Iris pigment epithelial cell (primary cell): ENCODE measurements around the gene MIEF2.

Source experiments
- DNase-seq: peaks from one replicate; pipeline ENCODE4 v3.0.0-alpha.2; 2011; ENCODE audit warnings: low read depth

MIEF2 gene

DNA sequence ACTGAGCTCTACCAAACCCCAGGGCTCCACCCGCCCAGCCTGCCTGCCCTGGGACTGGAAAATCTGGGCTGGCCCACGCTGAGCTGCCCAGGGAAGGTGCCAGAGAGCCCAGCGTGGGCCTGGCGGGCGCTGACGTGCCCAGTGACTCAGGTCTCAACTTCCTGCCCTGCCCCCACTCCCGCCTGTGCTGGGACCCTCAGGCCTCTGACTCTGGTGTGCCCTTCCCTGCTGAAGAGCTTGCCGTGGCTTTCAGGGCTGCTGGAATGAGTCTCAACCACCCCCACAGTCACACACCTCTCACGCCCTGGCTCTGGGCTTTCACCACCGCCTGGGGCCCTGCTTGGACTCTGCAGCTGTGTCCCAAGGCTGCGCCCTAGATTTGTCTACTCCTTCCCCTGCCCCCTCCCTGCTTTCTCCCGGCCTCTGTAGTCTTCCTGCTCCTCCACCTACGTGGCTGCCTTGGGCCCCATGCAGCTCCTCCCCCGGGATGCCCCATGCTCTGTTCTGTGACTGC lies 24.7 kb upstream of the MIEF2 start:
- DNase-seq, result peak; percentile 47

DNA sequence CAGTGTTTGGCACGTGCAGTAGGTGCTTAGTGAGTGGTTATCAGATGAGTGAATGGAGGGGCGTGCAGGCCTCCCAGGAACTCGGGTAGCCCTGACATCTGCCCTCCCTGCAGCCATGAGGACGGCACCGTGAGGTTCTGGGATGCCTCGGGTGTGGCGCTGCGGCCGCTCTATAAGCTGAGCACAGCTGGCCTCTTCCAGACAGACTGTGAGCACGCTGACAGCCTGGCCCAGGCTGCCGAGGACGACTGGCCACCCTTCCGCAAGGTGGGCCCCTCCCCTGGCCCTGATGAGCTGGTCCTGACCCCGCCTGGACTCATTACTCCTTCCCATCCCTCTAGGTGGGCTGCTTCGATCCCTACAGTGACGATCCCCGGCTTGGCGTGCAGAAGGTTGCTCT lies 24.0 kb upstream of the MIEF2 start:
- DNase-seq, result no peak

DNA sequence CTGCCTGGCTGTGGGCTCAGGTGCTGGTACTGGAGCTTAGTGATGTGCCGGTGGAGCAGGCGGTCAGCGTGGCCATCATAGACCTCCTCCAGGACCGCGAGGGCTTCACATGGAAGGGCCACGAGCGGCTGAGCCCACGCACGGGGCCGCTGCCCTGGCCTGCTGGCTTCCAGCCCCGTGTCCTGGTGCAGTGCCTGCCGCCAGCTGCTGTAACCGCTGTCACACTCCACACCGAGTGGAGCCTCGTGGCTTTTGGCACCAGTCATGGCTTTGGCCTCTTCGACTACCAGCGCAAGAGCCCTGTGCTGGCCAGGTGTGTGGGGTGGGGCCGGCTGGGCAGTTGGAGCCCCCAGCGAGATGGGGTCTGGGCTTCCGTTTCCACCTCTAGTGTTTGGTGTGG lies 23.0 kb upstream of the MIEF2 start:
- no peak for DNase-seq

DNA sequence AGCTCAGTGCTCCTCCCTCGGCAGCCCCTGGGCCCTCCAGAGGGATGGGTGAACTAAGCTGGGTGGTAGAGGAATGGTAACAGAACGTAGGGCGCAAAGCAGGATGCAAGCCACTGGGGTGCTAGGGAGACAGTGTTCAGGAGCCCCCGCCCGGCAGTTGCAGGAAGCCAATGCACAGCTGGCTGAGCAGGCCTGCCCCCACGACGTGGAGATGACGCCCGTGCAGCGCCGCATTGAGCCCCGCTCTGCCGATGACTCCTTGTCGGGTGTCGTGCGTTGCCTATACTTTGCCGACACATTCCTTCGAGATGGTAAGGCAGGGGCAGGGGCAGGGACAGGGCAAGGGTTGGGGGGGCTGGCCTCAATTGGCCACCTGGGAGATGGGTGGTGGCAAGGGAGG lies 22.2 kb upstream of the MIEF2 start:
- DNase-seq, result no peak

DNA sequence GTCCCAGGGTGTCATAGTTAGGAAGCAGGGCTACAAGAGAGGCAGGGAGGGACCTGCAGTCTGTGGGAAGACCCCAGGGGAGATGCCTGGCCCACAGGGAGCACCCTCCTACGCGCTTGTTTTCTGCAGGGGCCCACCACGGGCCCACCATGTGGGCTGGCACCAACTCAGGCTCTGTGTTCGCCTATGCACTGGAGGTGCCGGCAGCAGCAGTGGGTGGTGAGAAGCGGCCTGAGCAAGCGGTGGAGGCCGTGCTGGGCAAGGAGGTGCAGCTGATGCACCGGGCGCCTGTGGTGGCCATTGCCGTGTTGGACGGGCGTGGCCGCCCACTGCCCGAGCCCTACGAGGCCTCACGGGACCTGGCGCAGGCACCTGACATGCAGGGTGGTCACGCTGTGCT lies 20.0 kb upstream of the MIEF2 start:
- DNase-seq, result no peak

DNA sequence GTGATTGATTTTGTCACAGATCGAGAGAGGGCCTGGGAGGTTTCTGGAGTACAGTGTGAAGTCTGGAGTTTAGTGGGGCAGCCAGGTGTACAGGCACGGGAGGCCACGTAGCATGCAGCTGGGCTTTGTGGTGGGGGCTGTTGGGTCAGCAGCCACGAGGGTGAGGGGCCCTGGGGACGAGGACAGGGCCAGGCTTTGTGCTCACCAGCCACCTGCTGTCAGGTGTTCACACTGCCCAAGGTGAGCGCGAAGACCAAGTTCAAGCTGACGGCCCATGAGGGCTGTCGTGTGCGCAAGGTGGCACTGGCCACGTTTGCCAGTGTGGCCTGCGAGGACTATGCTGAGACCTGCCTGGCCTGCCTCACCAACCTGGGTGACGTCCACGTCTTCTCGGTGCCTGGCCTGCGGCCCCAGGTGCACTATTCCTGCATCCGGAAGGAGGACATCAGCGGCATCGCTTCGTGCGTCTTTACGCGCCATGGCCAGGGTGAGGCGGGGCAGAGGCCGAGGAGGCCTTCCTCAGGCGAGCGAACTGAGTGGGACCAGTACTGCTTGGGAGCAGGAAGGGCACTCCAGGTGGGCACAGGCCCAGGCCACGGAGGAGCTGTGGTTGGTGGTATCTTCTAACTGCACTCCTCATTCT lies 19.1 kb upstream of the MIEF2 start:
- no peak for DNase-seq

DNA sequence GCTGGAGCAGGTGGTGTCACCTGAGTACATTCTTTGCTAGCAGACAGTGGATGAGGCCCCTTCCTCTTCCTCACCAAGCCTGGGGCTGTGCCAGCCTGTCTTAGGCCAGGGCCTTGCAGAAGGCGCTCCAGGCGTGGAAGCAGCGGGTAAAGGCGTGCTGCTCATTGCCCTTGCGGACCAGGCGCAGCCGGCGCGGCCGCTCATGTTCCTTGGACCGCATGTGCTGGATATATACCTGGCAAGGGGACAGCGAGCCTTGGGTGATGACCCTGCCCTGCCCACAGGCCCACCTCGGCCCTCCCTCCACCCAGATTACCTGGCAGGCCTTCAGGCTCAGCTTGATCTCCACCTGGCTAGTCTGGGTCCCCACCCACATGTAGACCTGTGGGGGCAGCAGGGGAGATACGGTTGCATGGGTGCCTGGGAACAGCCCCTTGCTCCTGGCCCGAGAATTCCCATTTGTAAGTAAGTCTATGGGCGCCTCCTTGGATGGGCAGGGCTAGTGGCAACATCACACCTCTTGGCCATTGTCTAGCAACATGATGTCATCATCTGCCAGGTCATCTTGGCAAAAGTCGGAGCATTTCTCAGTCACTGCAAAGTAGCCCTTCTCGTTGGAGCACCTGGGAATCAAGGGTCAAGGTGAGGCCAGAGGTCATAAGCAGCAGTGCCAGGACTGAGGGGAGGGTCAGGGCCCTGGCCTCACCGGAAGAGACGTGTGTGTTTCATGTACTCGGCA lies 15.3 kb upstream of the MIEF2 start:
- DNase-seq, result no peak

DNA sequence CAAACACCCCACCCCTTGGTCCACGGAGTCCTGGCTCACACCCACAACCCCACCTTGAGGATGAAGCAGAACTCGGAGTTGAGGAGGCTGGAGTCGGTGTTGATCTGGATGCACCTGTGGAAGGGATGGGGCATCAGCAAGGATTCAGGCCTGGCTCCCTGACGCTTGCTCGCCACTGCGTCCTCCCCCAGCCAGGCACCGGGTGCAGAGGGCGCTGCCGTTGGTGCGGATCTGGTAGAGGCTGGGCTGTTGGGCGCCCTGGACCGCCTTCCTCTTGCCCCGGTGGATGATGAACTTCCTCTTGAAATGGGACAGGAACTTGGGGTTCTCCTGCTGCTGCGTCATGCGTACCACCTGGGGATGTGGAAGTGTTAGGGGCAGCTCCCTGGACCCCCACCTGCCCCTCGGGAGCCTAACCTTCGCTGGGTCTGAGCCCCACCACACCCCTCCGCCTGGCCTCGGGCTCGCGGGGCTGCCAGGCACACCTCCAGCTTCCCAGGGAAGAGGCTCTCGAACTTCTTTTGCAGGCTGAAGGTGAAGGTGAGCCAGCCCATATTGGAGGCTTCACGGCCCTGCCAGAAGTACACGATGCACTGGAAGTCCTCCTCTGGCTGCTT lies 14.2 kb upstream of the MIEF2 start:
- DNase-seq, result no peak

DNA sequence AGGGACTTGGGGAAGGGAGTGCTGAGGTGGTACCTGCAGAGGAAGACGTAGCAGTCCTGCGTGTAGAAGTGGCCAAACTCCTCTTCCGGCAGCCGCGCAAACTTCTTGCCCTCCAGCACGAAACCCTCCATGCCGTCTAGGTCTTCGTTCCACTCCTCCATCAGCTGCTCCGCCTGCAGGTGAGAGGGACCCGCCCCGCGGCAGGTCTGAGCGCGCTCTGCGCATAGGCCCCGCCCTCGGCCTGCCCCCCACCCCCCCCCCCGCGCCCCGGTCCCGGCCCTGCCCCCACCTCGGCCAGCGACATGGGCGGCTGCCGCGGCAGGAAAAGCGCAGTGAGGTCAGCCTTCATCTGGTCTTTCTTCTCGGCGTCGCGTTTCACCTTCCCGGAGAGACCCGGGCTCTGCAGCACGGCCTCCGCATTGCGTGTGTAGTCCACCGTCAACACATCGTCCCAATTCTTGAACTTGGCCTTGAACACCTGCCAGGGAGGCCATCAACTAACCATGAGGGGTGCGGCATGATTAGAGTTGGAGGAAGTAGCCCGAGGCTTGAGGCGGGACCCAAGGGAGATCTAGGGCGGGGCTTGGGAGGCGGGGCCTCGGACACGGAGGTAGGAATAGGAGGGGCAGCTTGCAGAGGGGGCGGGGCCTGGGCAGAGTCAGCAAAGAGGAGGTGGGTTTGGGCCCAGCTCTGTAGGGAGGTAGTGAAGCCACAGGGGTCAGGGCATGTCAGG lies 13.4 kb upstream of the MIEF2 start:
- peak; percentile 77 for DNase-seq

DNA sequence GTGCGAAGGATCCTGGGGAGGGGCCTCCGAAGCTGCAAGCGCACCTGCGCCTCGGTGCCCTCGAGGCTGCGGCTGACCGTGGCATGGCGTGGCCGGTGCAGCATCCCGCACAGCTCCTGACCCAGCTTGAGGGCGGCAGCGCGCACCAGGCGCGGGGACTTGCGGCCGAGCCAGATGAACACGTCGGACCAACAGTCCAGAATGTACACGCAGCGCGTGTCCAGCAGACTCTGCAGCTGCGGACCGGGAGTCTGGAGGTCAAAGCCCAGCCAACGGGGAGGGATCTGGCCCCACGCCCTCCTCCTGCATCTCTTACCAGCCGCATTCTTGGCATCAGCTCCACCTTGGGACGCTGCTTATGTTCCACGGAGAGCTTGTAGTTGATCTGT lies 12.9 kb upstream of the MIEF2 start:
- DNase-seq, result no peak

DNA sequence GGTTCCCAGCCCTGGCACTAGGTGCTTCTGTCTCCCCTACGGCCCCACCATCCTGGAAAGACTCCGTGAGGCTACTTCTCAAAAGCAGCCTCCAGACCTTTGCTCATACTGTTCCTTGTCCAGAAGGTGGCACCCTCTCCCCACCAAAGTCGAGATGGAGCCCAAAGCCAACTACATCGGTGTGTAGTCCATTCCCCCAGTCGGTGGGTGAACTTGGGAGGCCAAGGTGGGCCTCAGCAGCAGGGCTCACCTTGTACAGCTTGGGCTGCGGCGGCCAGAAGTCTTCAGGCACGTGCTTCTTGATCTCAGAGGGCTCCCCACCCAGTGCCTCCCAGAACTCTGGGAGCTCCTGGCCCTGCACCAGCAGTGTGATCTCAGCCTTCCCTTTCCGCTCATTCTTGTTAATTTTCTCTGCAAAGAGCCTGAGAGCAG lies 12.1 kb upstream of the MIEF2 start:
- peak; percentile 71 for DNase-seq

DNA sequence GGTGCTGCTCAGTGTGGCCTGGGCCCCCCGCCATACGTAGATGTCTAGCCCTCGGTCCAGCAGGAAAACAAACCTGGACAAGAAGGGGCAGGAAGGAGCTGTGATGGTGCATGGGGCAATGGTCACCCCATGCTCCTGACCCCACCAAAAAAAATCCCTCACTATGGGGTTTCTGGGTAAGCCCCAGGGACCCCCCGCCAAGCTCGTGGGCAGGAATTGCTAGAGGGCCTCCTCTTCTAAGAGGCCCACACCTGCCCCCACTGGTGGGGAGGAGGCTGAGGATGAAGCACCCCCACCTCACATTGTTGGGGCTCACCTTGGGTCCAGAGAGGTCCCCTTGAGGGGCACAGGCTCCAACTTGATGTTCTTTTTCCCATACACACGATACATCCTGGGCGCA lies 11.7 kb upstream of the MIEF2 start:
- DNase-seq, result no peak

DNA sequence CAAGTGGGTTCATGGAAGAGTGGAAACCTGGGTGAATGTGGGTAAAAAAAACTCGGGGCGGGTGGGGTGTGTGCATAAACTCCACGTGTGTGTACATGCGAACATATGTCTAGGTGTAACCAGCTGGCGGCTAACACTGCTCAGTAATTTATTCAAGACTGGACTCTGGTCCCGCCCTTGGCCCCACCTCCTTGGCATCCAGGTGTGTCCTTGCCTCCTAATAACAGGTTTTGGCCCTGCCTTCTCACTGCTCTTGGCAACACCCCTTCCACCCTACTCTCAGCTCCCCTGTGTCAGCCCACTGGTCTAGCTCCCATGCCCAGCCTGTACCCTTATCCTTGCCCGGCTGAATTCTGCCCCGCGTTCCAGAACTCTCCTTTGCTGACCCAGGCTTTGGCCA lies 10.2 kb upstream of the MIEF2 start:
- no peak for DNase-seq

DNA sequence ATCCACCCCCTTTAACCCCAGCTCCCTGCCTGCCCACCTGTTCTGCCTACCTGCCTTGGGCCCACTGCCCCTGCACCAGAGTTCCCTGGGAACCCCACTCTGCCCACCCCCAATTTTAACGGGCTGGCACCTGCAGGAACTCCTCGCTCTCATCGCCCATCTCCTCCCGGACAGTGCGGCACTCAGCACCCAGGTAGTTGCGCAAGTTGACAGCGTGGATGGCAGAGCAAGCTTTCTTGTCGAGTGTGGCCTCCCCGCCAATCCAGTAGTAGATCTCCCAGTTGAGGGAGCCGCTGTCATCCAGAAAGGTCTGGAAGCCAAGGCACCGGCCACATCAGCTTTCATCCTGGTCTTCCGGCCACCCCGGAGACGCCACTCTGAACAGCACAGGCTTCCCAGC lies 9.8 kb upstream of the MIEF2 start:
- DNase-seq, result no peak

DNA sequence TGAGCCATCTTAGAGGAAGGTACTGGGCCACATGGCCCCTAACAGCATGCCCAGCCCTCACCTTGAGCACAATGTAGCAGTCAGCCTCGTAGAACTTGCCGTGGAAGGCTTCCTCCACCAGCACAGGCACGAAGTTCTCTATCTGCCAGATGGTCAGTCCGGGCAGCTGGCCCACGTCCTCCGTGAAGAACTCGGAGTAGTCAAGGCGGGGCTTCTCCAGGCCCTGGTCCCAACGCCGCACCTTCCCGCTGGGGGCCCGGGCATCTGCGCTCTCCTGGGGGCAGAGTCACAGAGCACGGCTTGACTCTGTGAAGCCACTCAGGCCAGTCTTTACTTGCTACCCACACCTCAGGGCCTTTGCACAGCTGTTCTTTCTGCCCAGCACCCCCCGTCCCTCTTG lies 9.3 kb upstream of the MIEF2 start:
- DNase-seq, result no peak

DNA sequence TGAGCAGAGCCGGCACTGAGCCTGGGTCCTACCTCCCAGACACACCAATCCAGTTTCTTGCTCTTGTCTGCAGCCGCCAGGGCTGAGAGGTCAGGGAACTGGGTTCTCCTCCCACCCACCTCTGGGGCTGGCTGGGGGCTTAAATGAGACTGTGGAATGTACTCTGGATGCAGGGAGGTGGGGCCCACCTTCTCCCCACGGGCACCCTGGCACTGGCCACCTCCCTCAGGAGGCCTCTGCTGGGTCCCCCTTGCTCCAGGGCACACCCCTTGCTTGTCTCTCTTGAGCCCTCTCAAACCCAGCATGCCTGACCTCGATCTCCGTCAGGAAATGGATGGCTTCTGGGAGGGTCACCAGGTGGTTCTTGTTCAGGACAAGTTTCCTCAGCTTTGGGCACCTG lies 8.3 kb upstream of the MIEF2 start:
- DNase-seq, result no peak

DNA sequence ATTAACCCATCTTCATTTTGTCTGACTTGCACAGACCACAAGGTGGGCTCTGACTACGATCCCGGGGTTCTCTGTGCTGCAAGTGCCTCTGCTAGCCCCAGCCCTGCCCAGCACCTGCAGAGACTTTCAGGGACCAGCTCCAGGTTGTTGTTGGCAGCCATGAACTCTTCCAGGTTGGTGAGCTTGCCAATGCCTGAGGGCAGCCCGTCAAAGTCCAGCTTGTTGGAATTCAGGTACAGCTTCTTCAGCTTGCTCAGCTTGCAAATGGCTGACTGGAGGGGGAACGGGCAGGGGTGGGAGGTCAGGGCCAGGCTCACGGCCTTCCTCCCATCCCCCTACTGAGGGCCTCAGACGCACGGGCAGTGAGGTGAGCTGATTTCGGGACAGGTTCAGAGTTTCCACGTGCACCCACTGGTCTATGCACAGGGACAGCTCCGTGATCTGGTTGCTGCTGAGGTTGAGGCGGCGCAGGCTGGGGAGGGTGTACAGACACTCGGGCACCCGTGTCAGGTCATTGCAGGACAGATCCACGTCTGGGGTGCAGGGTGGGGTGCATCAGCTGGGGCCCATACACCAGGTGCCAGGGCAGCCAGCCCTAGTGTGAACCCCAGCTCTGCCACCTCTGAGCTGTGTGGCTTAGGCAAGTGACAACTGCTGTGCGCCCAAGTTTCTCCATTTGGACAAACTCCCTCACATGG lies 7.1 kb upstream of the MIEF2 start:
- no peak for DNase-seq

DNA sequence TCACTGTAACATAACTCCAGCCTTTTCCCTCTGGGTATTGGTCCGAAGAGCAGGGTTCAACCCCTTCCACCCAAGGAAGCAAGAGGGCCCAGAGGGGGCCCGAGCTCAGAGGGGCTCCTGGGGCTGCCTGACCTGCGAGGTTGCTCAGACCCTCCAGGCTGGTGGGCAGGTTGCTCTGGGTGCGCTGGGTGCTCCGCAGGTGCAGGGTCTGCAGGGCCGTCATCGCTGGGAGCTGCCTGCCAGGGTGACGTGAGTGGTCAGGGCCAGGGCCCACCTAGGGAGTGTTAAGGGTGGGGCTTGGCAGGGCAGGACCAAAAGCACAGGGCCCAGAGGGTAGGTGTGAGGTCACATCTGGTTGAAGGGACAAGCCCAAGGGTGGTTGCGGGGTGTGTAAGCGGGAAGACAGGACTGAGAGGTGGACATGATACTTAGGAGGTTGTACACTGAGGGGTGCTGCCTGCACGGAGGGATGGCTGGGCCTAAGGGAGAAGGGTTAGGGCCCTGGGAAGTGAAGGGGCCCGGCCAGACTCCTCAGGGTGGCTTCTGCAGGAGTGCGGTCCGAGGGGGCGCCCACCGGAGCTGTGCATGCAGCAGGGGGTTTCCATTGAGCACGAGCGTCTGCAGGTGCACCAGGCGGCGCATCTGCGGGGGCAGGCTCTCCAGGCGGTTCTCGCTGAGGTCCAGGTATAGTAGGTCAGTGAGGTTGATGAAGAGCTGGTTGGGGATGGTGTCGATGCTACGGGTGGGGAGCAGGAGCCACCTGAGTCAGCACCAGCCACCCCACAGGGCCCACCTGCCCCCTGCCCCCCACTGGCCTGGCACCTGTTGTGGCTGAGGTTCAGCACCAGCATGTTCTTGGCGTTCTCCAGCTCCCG lies 6.3 kb upstream of the MIEF2 start:
- DNase-seq, result no peak

DNA sequence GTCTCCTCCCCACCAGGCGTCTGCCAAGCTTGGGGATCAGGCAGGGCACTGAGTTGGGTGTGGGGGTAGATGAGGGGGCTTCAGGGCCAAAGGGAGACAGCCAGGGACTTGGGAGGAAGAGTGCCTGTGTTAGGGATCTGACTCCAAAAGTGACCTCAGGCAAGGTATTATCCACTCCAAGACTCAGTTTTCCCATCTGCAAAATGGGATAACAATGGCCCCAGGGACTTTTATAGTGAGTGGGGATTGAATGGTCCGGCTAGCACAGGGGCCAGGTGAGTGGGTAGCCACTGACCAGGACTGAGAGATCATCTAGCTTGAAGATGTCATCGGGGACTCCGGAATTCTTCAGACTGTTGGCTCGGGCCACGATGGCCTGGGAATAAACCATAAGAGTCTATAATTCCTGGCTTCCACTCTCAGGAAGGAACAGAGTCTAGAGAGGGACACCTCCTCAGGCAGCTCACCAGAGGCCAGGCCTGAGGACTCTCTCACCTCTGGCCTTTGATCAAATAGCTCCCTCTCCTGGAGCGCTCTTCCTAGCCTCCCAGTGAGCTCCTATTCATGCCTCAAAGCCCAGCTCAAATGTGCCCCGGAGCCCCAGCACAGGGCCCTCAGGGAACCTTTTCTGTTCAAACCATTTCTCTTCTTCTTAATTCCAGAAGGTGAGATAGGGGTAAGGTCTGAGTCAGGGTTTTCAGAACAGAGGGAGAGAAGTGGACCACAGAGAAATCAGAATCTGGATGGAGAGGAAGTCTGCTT lies 5.4 kb upstream of the MIEF2 start:
- DNase-seq, result no peak

DNA sequence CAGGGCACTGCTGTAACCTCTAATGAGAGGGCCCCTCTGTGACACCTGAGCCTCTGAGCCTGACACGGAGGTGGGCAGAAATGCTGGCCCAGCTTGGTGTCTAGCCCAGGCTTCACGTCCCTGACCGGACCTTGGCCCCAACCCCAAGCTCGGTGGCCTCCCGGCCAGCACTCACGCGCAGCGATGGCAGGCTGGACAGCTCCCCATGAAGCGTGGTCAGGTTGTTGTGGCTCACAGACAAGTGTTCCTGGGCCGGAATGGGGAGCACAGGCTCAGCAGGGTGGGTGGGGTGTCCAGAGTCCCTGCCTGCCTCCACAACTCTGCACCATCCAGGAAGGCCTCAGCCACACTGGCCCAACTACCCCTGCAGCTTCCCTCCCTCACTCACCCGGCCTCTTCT lies 4.1 kb upstream of the MIEF2 start:
- DNase-seq, result no peak
